Epithelial cell of proximal tubule (primary cell): Measurements from ENCODE around the gene SH3RF3. TPM values are rescaled to one million over a fixed set of nuclear protein-coding genes. Genes with fewer than 3 reads are reported as not detected.

Experiments used
- DNase-seq: peaks from one replicate; pipeline ENCODE4 v3.0.0-alpha.2; 2011; ENCODE audit warnings: low read depth
- H3K4me3 ChIP-seq: 2 replicates; pipeline ENCODE4 v1.5.1; 2011; ENCODE audit warnings: low read depth, mild to moderate bottlenecking, low read length
- CTCF ChIP-seq: conservative IDR thresholded peaks from 2 replicates; pipeline ENCODE4 v1.5.1; 2012; ENCODE audit warnings: low read depth, mild to moderate bottlenecking, low read length
- total RNA-seq: library from RNA; depleted of rRNA; stranded (reverse); fragments of >200 nt; gene quantifications from 2 replicates; pipeline ENCODE4 v1.2.3, GENCODE V29; 2015

SH3RF3 gene
- total RNA-seq, 1 donor from 2014 or later: 1.7 TPM

- no peak for DNase-seq
- no peak for TF ChIP-seq CTCF
- no peak overlapping the region for H3K4me3 ChIP-seq
Observed at GRCh38 chr2:109455731-109456691, 327.0 kb downstream of the SH3RF3 start.

GRCh38 chr2:109456776-109457175 lies 327.8 kb downstream of the SH3RF3 start:
- DNase-seq: no peak
- no peak for TF ChIP-seq CTCF

GRCh38 chr2:109457366-109457765 lies 328.4 kb downstream of the SH3RF3 start:
- DNase-seq: no peak
- H3K4me3 ChIP-seq: no peak overlapping the region
- no peak for TF ChIP-seq CTCF

More at GRCh38 chr2:109456776-109457175, 327.8 kb downstream of the SH3RF3 start:
- no peak overlapping the region for H3K4me3 ChIP-seq

- DNase-seq: no peak
- TF ChIP-seq CTCF: no peak
Observed at GRCh38 chr2:109457794-109458193, 328.8 kb downstream of the SH3RF3 start.

GRCh38 chr2:109458512-109458911 lies 329.5 kb downstream of the SH3RF3 start:
- DNase-seq: no peak
- H3K4me3 ChIP-seq: no peak overlapping the region
- no peak for TF ChIP-seq CTCF

More at GRCh38 chr2:109457794-109458193, 328.8 kb downstream of the SH3RF3 start:
- H3K4me3 ChIP-seq: no peak overlapping the region

- no peak overlapping the region for H3K4me3 ChIP-seq
- DNase-seq: no peak
- no peak for TF ChIP-seq CTCF
Observed at GRCh38 chr2:109459485-109459884, 330.5 kb downstream of the SH3RF3 start.
